Body of pancreas (tissue), 4 donors: Measurements from ENCODE around the gene CYTH3. TPM values are rescaled to one million over a fixed set of nuclear protein-coding genes. Genes with fewer than 3 reads are reported as not detected.
A peak's percentile ranks its signal among the peaks of the same experiment; 100 is the strongest.

Source experiments
- ATAC-seq: fragments of 150-250 bp; one replicate; pipeline ENCODE4 v1.9.1; 2016
- DNase-seq, 4 donors: peaks; one replicate each; pipeline ENCODE4 v3.0.0-alpha.2; 2019
- H3K27ac ChIP-seq, 4 donors: fragments of 200-600 bp; sonication (generic); 1 replicate in 3 of 4; 2 replicates in 1 of 4; pipeline versions ENCODE4 v1.5.1 to v1.6.1; 2016 to 2019; ENCODE audit warnings: mild to moderate bottlenecking in 1 of 4, mixed read lengths in 1 of 4, moderate library complexity in 1 of 4
- H3K27me3 ChIP-seq, 2 donors: fragments of 200-600 bp; sonication (generic); one replicate each; pipeline ENCODE4 v1.6.0; 2016; ENCODE audit warnings: mild to moderate bottlenecking in 1 of 2
- H3K36me3 ChIP-seq, 2 donors: fragments of 200-600 bp; sonication (generic); replicated peaks in 1 of 2; 2 replicates each; pipeline ENCODE4 v1.5.1; 2016; ENCODE audit warnings: low read depth in 2 of 2; ENCODE audit not compliant: insufficient read depth in 1 of 2
- H3K4me1 ChIP-seq: fragments of 200-600 bp; sonication (generic); one replicate; pipeline ENCODE4 v1.6.0; 2016
- H3K4me3 ChIP-seq, 2 donors: fragments of 200-600 bp; sonication (generic); 1 replicate in 1 of 2; 2 replicates in 1 of 2; pipeline ENCODE4 v1.5.1; 2016 to 2019
- H3K9me3 ChIP-seq, 3 donors: fragments of 200-600 bp; sonication (generic); 1 replicate in 2 of 3; 2 replicates in 1 of 3; pipeline ENCODE4 v1.5.1; 2016
- POLR2A ChIP-seq, 3 donors: fragments of 450-650 bp; IDR thresholded peaks; one replicate each; pipeline ENCODE4 v1.6.1; 2016; ENCODE audit warnings: antibody characterized with exemption in 3 of 3, mild to moderate bottlenecking in 2 of 3
- WGBS, 2 donors: methylation state at CpG; one replicate each; pipeline ENCODE4 v1.1.5; 2017; 5-methylcytosine and 5-hydroxymethylcytosine counted together
- intact Hi-C: fragments of 100-400 bp; cut with DNase I; formaldehyde crosslinking; loops from one replicate; pipeline ENCODE4 v1.15.1; 2023
- total RNA-seq, 2 donors: library from RNA; depleted of rRNA; stranded (reverse); fragments of >200 nt; gene quantifications; one replicate each; pipeline ENCODE4 v1.1.0, GENCODE V29; 2016
- TF ChIP-seq, protein P1 (sequence below), 7 experiments: fragments of 450-650 bp in 4 of 7; fragments of 200-600 bp in 3 of 7; sonication (generic) in 3 of 7; IDR thresholded peaks; one replicate each; pipeline ENCODE4 v1.5.1; 2016 to 2019; ENCODE audit warnings: antibody characterized with exemption in 7 of 7

Gene CYTH3
- total RNA-seq, 2 donors from 2014 or later, result 14.0 to 18.8 TPM

- H3K27ac ChIP-seq, result no peak overlapping the region
- intact Hi-C loops, result no loop called here
- ATAC-seq (no peak), DNase-seq (no peak)
- no peak for TF ChIP-seq POLR2A (IDR thresholded peaks at IDR 0.05)
- TF ChIP-seq, protein P1, sequence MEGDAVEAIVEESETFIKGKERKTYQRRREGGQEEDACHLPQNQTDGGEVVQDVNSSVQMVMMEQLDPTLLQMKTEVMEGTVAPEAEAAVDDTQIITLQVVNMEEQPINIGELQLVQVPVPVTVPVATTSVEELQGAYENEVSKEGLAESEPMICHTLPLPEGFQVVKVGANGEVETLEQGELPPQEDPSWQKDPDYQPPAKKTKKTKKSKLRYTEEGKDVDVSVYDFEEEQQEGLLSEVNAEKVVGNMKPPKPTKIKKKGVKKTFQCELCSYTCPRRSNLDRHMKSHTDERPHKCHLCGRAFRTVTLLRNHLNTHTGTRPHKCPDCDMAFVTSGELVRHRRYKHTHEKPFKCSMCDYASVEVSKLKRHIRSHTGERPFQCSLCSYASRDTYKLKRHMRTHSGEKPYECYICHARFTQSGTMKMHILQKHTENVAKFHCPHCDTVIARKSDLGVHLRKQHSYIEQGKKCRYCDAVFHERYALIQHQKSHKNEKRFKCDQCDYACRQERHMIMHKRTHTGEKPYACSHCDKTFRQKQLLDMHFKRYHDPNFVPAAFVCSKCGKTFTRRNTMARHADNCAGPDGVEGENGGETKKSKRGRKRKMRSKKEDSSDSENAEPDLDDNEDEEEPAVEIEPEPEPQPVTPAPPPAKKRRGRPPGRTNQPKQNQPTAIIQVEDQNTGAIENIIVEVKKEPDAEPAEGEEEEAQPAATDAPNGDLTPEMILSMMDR (IDR thresholded peaks at IDR 0.05), result no peak
- H3K4me3 ChIP-seq, result no peak overlapping the region
- no peaks in the 10 kb centered on the region for H3K9me3 ChIP-seq
- WGBS, 2 donors, result 62 to 73% methylated on average over 3 of the region's 3 CpGs
- no peaks in the 10 kb centered on the region for H3K4me1 ChIP-seq
- H3K27me3 ChIP-seq, result no peaks in the 10 kb centered on the region
- no peaks in the 10 kb centered on the region for H3K36me3 ChIP-seq
Observed at GRCh38 chr7:6237730-6238129, 34.7 kb downstream of the CYTH3 start.

DNA sequence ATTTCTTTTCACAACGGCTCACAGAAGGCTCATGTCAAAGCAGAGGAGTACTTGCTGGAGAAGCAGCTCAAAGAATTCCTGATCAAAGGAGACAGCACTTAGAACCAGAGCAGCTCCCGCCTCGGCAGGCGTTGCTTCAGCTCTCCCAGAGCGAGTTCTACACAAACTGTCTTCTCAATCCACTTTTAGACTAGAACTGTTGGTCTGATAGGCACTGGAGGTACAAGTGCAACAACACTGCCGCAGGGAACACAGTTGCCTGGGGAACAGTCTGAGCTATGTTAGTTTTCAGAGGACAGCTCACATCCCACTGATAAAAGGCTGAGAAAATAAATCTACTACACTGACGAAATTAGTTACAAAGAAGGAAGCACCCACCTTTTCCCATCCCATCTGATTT is 35.4 kb downstream of the CYTH3 start:
- H3K27ac ChIP-seq, result no peak overlapping the region
- WGBS, 2 donors, result 86 to 95% methylated on average over 7 of the region's 7 CpGs

DNA sequence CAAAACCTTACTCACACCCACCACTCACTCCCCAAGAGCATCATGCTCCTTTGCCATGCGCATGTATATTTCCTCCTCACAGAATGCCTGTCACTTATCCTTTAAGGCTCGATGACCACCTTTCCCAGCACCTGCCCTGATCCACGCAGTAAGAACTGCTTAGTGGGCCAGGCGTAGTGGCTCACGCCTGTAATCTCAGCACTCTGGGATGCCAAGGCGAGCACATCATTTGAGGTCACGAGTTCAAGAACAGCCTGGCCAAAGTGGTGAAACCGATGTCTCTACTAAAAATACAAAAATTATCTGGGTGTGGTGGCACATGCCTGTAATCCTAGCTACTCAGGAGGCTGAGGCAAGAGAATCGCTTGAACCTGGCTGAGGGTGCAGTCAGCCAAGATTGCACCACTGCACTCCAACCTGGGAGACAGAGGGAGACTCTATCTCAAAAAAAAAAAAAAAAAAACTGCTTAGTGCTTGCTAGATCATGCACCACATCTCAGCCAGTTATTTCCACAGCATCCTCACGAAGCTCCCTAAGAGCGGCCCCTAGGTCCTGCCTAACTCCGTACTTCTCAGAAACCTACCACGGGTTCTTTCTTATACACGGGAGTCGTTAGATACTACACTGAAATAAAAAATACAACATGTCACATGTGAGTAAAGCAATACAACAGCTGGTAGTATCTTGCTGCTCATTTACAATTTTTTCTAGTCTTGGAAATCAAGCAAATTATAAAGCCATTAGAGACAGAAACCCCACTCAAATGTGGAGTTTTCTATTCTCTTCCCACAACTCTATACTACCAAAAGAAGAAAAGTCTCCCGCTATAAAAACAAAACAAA is 37.2 kb downstream of the CYTH3 start:
- WGBS, 2 donors, result 92 to 93% methylated on average over 16 of the region's 16 CpGs
- no peaks in the 10 kb centered on the region for H3K4me1 ChIP-seq

More for the DNA sequence above, 35.4 kb downstream of the CYTH3 start:
- no peaks in the 10 kb centered on the region for H3K9me3 ChIP-seq
- TF ChIP-seq, protein P1 (IDR thresholded peaks at IDR 0.05), result no peak
- no peak for TF ChIP-seq POLR2A (IDR thresholded peaks at IDR 0.05)
- no peaks in the 10 kb centered on the region for H3K4me1 ChIP-seq
- H3K27me3 ChIP-seq, result no peaks in the 10 kb centered on the region
- ATAC-seq, result no peak
- H3K36me3 ChIP-seq, result no peaks in the 10 kb centered on the region
- H3K4me3 ChIP-seq, result no peak overlapping the region
- intact Hi-C loops, result no loop called here
- DNase-seq, result no peak

GRCh38 chr7:6234384-6234783 is 38.0 kb downstream of the CYTH3 start:
- H3K9me3 ChIP-seq, result no peaks in the 10 kb centered on the region
- intact Hi-C loops, result no loop called here
- DNase-seq, result no peak
- H3K4me1 ChIP-seq, result no peaks in the 10 kb centered on the region
- no peak overlapping the region for H3K27ac ChIP-seq
- 80 to 82% methylated on average over 6 of the region's 6 CpGs for WGBS, 2 donors
- H3K36me3 ChIP-seq, result no peaks in the 10 kb centered on the region
- no peak for TF ChIP-seq POLR2A (IDR thresholded peaks at IDR 0.05)
- TF ChIP-seq, protein P1 (IDR thresholded peaks at IDR 0.05), result no peak
- no peak for ATAC-seq
- H3K4me3 ChIP-seq, result no peak overlapping the region
- no peaks in the 10 kb centered on the region for H3K27me3 ChIP-seq

More for the DNA sequence above, 37.2 kb downstream of the CYTH3 start:
- no peak for TF ChIP-seq POLR2A (IDR thresholded peaks at IDR 0.05)
- TF ChIP-seq, protein P1 (IDR thresholded peaks at IDR 0.05), result no peak
- H3K9me3 ChIP-seq, result no peaks in the 10 kb centered on the region
- no peaks in the 10 kb centered on the region for H3K36me3 ChIP-seq
- DNase-seq, result no peak
- no peak overlapping the region for H3K27ac ChIP-seq
- H3K27me3 ChIP-seq, result no peaks in the 10 kb centered on the region
- no peak overlapping the region for H3K4me3 ChIP-seq
- ATAC-seq, result no peak
- intact Hi-C loops, result no loop called here

- DNase-seq (peak in 3 of 4 donors; percentile 12 to 52 (median 22)), ATAC-seq (no peak)
- H3K4me1 ChIP-seq, result peaks cover 4% of the 10 kb centered on the region
- H3K27ac ChIP-seq, result no peak overlapping the region
- 73 to 80% methylated on average over 7 to 8 of the region's 8 CpGs for WGBS, 2 donors
- intact Hi-C loops, result no loop called here
- H3K4me3 ChIP-seq, result no peak overlapping the region
- H3K9me3 ChIP-seq, result no peaks in the 10 kb centered on the region
- no peaks in the 10 kb centered on the region for H3K36me3 ChIP-seq
- no peaks in the 10 kb centered on the region for H3K27me3 ChIP-seq
- TF ChIP-seq, protein P1 (IDR thresholded peaks at IDR 0.05), result no peak
- TF ChIP-seq POLR2A (IDR thresholded peaks at IDR 0.05), result no peak
Observed at GRCh38 chr7:6232534-6232933, 39.9 kb downstream of the CYTH3 start.
